ENCODE measurements around the gene GAL3ST2. TPM values are rescaled to one million over a fixed set of nuclear protein-coding genes. Genes with fewer than 3 reads are reported as not detected.

Gene GAL3ST2
- total and polyA plus RNA-seq, 5 donors from 2014 or later: 1.1 TPM; not detected in 4

GRCh38 chr2:241763551-241764274, 12.9 kb upstream of the GAL3ST2 start:
- no peak for ATAC-seq (ENCODE audit: low read depth in 2 of 2)
- H3K9me3 Mint-ChIP-seq: peaks cover 0 to 4% (median 0%) of the 10 kb centered on the region in 7 donors
- H3K27ac Mint-ChIP-seq: peak overlapping the region in 2 of 3 donors; percentile 69 to 82
- peaks cover 22% of the 10 kb centered on the region for H3K36me3 Mint-ChIP-seq
- no peaks in the 10 kb centered on the region for H3K27me3 ChIP-seq (ENCODE audit: control insufficient read depth, insufficient read depth, low read length)
- no peak overlapping the region for H3K4me3 ChIP-seq (ENCODE audit: low read depth, low read length)
- peaks cover 0 to 12% (median 8%) of the 10 kb centered on the region in 4 donors for H3K4me1 Mint-ChIP-seq
- peak overlapping the region in 1 of 4 donors; percentile 18 for H3K4me3 Mint-ChIP-seq
- H3K36me3 ChIP-seq (ENCODE audit: control insufficient read depth, insufficient read depth, low read length): peaks cover 3% of the 10 kb centered on the region
- DNase-seq: no peak
- H3K27me3 Mint-ChIP-seq: no peaks in the 10 kb centered on the region
- peaks cover 0 to 5% of the 10 kb centered on the region in 2 experiments for H3K9me3 ChIP-seq (ENCODE audit: control insufficient read depth in 2 of 2, low read length in 2 of 2)
- H3K4me1 ChIP-seq (ENCODE audit: control insufficient read depth, insufficient read depth, low read length, poor library complexity, severe bottlenecking): no peaks in the 10 kb centered on the region
- H3K27ac ChIP-seq (ENCODE audit: insufficient read depth, low read length, poor library complexity, severe bottlenecking): no peak overlapping the region

- peaks cover 0 to 4% (median 0%) of the 10 kb centered on the region in 7 donors for H3K9me3 Mint-ChIP-seq
- DNase-seq: no peak
- Histone ChIP-seq H3K36me3 (ENCODE audit: control insufficient read depth, insufficient read depth, low read length) (peaks cover 3% of the 10 kb centered on the region), H3K4me3 (ENCODE audit: low read depth, low read length) (no peak overlapping the region), H3K9me3 (ENCODE audit: control insufficient read depth in 2 of 2, low read length in 2 of 2) (peaks cover 0 to 5% of the 10 kb centered on the region in 2 experiments), H3K4me1 (ENCODE audit: control insufficient read depth, insufficient read depth, low read length, poor library complexity, severe bottlenecking) (no peaks in the 10 kb centered on the region), H3K27me3 (ENCODE audit: control insufficient read depth, insufficient read depth, low read length) (no peaks in the 10 kb centered on the region), H3K27ac (ENCODE audit: insufficient read depth, low read length, poor library complexity, severe bottlenecking) (no peak overlapping the region)
- ATAC-seq (ENCODE audit: low read depth in 2 of 2): no peak
- no peak overlapping the region for H3K27ac Mint-ChIP-seq
- peaks cover 14% of the 10 kb centered on the region for H3K36me3 Mint-ChIP-seq
- H3K27me3 Mint-ChIP-seq: no peaks in the 10 kb centered on the region
- H3K4me3 Mint-ChIP-seq: no peak overlapping the region
- peaks cover 0 to 12% (median 8%) of the 10 kb centered on the region in 4 donors for H3K4me1 Mint-ChIP-seq
Measured at GRCh38 chr2:241764275-241765241, 12.1 kb upstream of the GAL3ST2 start.

GRCh38 chr2:241767464-241768250, 9.0 kb upstream of the GAL3ST2 start:
- Mint-ChIP-seq H3K36me3 (peaks cover 2% of the 10 kb centered on the region), H3K9me3 (no peaks in the 10 kb centered on the region), H3K4me3 (no peak overlapping the region), H3K4me1 (peaks cover 5 to 19% (median 8%) of the 10 kb centered on the region in 4 donors), H3K27me3 (no peaks in the 10 kb centered on the region), H3K27ac (no peak overlapping the region)
- peaks cover 9% of the 10 kb centered on the region for H3K4me1 ChIP-seq (ENCODE audit: control insufficient read depth, insufficient read depth, low read length, poor library complexity, severe bottlenecking)
- no peak for ATAC-seq (ENCODE audit: low read depth in 2 of 2)
- no peak overlapping the region for H3K27ac ChIP-seq (ENCODE audit: insufficient read depth, low read length, poor library complexity, severe bottlenecking)
- H3K27me3 ChIP-seq (ENCODE audit: control insufficient read depth, insufficient read depth, low read length): no peaks in the 10 kb centered on the region
- H3K4me3 ChIP-seq (ENCODE audit: low read depth, low read length): no peak overlapping the region
- H3K9me3 ChIP-seq (ENCODE audit: control insufficient read depth in 2 of 2, low read length in 2 of 2): no peaks in the 10 kb centered on the region
- DNase-seq: no peak
- H3K36me3 ChIP-seq (ENCODE audit: control insufficient read depth, insufficient read depth, low read length): no peaks in the 10 kb centered on the region

- Mint-ChIP-seq H3K4me3 (no peak overlapping the region), H3K27me3 (no peaks in the 10 kb centered on the region)
Measured at GRCh38 chr2:241768251-241768711, 8.3 kb upstream of the GAL3ST2 start.

GRCh38 chr2:241768850-241769249, 7.8 kb upstream of the GAL3ST2 start:
- no peaks in the 10 kb centered on the region for H3K27me3 Mint-ChIP-seq
- H3K4me1 Mint-ChIP-seq: peaks cover 5 to 15% (median 7%) of the 10 kb centered on the region in 4 donors
- Histone ChIP-seq H3K4me3 (ENCODE audit: low read depth, low read length) (no peak overlapping the region), H3K27ac (ENCODE audit: insufficient read depth, low read length, poor library complexity, severe bottlenecking) (no peak overlapping the region), H3K36me3 (ENCODE audit: control insufficient read depth, insufficient read depth, low read length) (no peaks in the 10 kb centered on the region), H3K9me3 (ENCODE audit: control insufficient read depth in 2 of 2, low read length in 2 of 2) (no peaks in the 10 kb centered on the region), H3K4me1 (ENCODE audit: control insufficient read depth, insufficient read depth, low read length, poor library complexity, severe bottlenecking) (peaks cover 11% of the 10 kb centered on the region), H3K27me3 (ENCODE audit: control insufficient read depth, insufficient read depth, low read length) (no peaks in the 10 kb centered on the region)
- H3K36me3 Mint-ChIP-seq: no peaks in the 10 kb centered on the region
- no peak overlapping the region for H3K27ac Mint-ChIP-seq
- no peaks in the 10 kb centered on the region for H3K9me3 Mint-ChIP-seq
- ATAC-seq (ENCODE audit: low read depth in 2 of 2) (no peak), DNase-seq (no peak)
- H3K4me3 Mint-ChIP-seq: peak overlapping the region in 1 of 4 donors; percentile 27

More at GRCh38 chr2:241768251-241768711, 8.3 kb upstream of the GAL3ST2 start:
- Histone ChIP-seq H3K4me1 (ENCODE audit: control insufficient read depth, insufficient read depth, low read length, poor library complexity, severe bottlenecking) (peaks cover 11% of the 10 kb centered on the region), H3K27me3 (ENCODE audit: control insufficient read depth, insufficient read depth, low read length) (no peaks in the 10 kb centered on the region), H3K27ac (ENCODE audit: insufficient read depth, low read length, poor library complexity, severe bottlenecking) (no peak overlapping the region), H3K36me3 (ENCODE audit: control insufficient read depth, insufficient read depth, low read length) (no peaks in the 10 kb centered on the region), H3K9me3 (ENCODE audit: control insufficient read depth in 2 of 2, low read length in 2 of 2) (no peaks in the 10 kb centered on the region), H3K4me3 (ENCODE audit: low read depth, low read length) (no peak overlapping the region)
- Mint-ChIP-seq H3K36me3 (no peaks in the 10 kb centered on the region), H3K27ac (no peak overlapping the region), H3K4me1 (peaks cover 5 to 17% (median 7%) of the 10 kb centered on the region in 4 donors), H3K9me3 (no peaks in the 10 kb centered on the region)
- no peak for ATAC-seq (ENCODE audit: low read depth in 2 of 2)
- DNase-seq: no peak

- H3K9me3 ChIP-seq (ENCODE audit: control insufficient read depth in 2 of 2, low read length in 2 of 2): no peaks in the 10 kb centered on the region
- no peak overlapping the region for H3K4me3 ChIP-seq (ENCODE audit: low read depth, low read length)
- H3K27me3 ChIP-seq (ENCODE audit: control insufficient read depth, insufficient read depth, low read length): no peaks in the 10 kb centered on the region
- Mint-ChIP-seq H3K4me3 (no peak overlapping the region), H3K9me3 (no peaks in the 10 kb centered on the region), H3K36me3 (no peaks in the 10 kb centered on the region), H3K27ac (no peak overlapping the region), H3K27me3 (no peaks in the 10 kb centered on the region), H3K4me1 (peaks cover 5 to 15% (median 7%) of the 10 kb centered on the region in 4 donors)
- H3K36me3 ChIP-seq (ENCODE audit: control insufficient read depth, insufficient read depth, low read length): no peaks in the 10 kb centered on the region
- peaks cover 11% of the 10 kb centered on the region for H3K4me1 ChIP-seq (ENCODE audit: control insufficient read depth, insufficient read depth, low read length, poor library complexity, severe bottlenecking)
- DNase-seq (no peak), ATAC-seq (ENCODE audit: low read depth in 2 of 2) (no peak)
- H3K27ac ChIP-seq (ENCODE audit: insufficient read depth, low read length, poor library complexity, severe bottlenecking): no peak overlapping the region
Measured at GRCh38 chr2:241769819-241770184, 6.8 kb upstream of the GAL3ST2 start.
